GM18526 (cell line): ENCODE measurements around the gene C1R.

Source experiments
- POLR2A ChIP-seq: IDR thresholded peaks from 3 replicates; pipeline ENCODE4 v1.6.1; 2011; ENCODE audit not compliant: insufficient read length; ENCODE audit errors: extremely low read depth

The C1R gene

DNA sequence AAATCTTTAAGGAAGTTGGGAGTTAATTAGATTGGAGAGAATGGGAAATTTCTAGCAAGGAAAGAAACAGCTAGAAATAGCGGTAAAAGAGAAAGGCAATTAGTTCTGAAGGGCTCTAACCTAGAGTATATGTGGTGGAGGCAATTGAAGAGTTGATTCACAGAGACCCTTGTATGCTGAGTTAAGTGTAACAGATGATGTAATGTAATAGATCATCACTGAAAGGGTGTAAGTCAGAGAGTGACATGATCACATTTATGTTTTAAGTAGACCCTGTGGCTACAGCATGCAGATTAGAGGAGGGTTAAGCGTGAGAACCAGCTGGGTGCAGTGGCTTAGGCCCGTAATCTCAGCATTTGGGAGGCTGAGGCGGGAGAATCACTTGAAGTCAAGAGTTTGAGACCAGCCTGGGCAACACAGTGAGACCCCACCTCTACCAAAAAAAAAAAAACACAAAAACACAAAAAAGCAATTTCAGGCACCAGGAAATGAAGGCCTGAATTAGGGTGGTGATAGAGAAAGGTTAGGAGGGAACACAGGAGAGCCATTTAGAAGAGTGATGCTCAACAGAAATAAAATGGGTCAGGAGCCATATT lies 33.5 kb upstream of the C1R start:
- TF ChIP-seq POLR2A: no peak

- no peak for TF ChIP-seq POLR2A
These were observed 31.7 kb upstream of the C1R start for GRCh38 chr12:7123806-7124522.

DNA sequence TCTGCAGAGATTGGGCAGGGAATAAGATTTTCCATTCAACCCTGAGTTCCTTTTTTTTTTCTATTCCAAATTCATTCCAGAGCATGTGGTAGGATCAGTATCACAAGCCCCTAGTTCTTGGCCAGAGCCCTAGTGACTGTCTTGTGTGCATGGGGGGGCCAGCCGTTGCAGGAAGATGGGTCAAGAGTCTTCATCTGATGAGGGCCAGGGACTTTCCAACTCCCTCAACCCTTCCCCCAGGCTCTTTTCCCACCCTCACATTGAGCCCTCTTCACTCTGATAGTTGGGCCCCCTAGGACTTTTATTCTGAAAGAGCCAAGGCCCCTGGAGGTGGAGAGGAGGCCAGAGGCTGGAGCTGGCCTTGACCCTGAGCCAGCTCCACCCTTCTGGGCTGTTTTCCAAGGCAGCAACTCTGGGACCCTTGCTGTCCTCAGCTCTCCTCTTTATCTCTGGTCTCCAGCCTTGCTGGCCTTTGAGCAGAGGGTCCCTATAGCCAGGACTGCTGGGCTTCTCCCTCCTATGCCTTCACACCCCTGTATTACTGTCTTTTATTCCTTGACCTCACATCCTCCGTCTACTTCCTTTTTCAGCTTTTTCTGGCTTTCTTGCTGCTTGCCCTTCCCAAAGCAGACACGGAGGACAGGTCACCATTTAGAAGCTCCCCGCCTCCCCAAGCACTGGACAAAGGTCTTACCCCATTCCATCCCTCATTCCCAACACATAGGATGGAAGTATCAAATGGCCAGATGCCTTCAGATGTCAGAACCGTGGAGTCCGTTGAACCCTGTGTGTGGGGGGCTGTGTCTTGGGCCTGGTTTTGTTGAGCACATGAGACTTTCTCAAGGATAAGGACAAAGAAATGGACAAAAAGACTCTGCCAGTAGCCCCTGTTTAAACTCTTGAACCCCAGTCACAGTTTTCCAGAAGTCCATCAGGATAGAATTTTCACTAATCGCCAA lies 30.8 kb upstream of the C1R start:
- no peak for TF ChIP-seq POLR2A

DNA sequence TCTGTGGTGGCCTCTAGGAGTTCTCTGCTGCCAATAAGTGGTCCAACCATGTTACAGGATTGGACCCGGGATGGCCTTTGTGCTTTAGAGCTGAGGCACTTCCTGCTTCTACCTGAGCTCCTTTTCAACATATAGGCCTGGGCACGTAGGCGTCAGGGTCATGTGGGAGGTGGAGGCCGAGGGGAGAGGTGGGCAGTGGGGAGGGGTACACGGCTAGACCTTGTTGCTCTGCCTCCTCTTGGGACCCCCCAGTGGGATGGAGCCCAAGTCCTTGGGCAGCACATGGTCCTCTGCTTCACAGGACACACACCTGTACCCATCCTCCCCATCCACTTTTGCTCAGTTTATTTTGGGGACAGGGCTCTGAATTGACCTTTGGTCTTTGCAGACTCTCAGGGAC lies 29.1 kb upstream of the C1R start:
- no peak for TF ChIP-seq POLR2A

- no peak for TF ChIP-seq POLR2A
These were observed 27.9 kb upstream of the C1R start for GRCh38 chr12:7120166-7120565.

- no peak for TF ChIP-seq POLR2A
These were observed 26.6 kb upstream of the C1R start for GRCh38 chr12:7118881-7119280.

- no peak for TF ChIP-seq POLR2A
These were observed 25.4 kb upstream of the C1R start for GRCh38 chr12:7117670-7118069.

GRCh38 chr12:7116916-7117315 lies 24.7 kb upstream of the C1R start:
- TF ChIP-seq POLR2A: no peak

DNA sequence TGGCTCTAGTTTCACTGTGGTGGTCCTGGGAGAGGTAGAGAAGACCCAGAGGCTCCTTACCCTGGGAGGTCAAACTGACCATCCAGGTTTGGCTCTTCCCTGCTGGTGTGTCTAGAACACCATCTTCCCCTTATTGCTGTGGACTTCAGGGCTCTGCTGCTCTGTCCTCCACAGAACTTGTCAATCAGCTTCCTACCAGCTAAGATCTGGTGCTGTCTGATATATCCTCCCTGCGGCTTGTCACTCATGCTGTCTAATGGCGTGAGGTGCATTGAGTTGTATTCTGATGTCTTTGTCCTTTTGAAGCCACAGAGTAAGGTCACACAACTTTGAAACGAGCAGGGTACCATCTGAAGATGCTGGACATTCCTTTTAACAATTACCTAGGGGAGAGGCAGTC lies 24.0 kb upstream of the C1R start:
- TF ChIP-seq POLR2A: no peak

DNA sequence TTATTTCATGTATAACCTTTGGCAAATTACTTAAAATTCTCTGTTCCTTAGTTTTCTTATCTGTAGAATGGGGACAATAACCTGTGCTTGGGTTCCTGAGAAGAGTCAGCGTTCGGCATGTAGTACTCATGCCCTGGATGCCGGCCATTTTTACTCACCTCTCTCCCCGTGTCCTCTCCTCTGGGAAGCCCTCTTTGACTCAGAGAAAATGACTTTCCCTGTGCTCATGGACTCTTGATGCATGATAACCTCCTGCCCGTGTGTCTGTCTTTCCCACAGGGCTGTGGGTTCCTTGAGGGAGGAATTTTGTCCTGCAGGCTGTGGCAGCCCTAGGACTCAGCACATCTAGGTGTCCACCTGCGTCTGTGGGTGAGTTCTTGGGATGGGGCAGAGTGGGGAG lies 22.6 kb upstream of the C1R start:
- TF ChIP-seq POLR2A: no peak

- TF ChIP-seq POLR2A: no peak
These were observed 21.8 kb upstream of the C1R start for GRCh38 chr12:7114008-7114407.

GRCh38 chr12:7113389-7113871 lies 21.2 kb upstream of the C1R start:
- no peak for TF ChIP-seq POLR2A

- no peak for TF ChIP-seq POLR2A
These were observed 19.8 kb upstream of the C1R start for GRCh38 chr12:7112041-7112440.

DNA sequence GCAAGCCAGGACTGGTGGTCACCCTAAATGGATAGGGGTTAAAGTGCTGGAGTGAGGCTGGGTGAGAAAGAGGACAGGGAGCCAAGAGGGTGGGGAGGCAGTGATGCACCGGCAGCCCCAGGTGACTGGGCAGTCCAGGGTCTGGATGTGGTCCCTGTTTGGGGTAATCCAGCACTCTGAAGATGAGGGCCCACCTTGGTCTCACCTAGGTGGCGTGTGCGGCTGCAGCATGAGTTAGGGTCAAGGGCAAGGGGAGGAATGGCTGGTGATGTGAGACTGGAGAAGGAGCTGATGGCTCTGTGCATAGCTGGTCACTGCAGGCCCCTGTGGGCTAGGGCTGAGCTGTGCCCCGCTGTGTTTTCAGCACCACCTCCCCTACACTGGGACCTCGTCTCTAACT lies 18.4 kb upstream of the C1R start:
- no peak for TF ChIP-seq POLR2A

DNA sequence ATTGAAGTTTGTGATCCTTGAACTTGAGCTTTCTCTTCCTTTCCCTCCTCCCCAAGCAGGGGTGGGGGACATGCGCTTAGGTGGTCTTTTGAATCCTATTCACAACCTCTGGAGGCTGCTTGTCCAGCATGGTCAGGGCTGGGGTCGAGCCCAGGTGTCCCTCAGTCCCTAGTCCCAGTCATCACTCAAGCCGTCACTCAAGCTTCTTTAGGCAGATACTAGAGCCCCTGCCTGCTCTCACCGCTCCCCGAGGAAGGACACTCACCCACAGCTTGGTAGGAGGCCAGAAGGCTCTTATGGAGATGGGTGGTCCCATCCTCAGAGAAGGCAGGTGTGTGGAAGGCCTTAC lies 17.3 kb upstream of the C1R start:
- TF ChIP-seq POLR2A: no peak
